WI38 (cell line): ENCODE measurements around the gene VAPA.
"Not testable (repeated sequence)": the region's sequence is repeated elsewhere in the genome, so short reads cannot be mapped to it uniquely, and the experiment has no call there.

Experiments
- H3K4me3 ChIP-seq: 2 replicates; pipeline ENCODE4 v1.5.1; 2011; ENCODE audit warnings: low read depth, mild to moderate bottlenecking, control low read depth, low read length
- CTCF ChIP-seq: IDR thresholded peaks from 2 replicates; pipeline ENCODE4 v1.5.1; 2012; ENCODE audit warnings: low read depth, mild to moderate bottlenecking, control low read depth, low read length

The VAPA gene

GRCh38 chr18:9901377-9901776 is 12.4 kb upstream of the VAPA start:
- TF ChIP-seq CTCF, result no peak
- no peak overlapping the region for H3K4me3 ChIP-seq

- H3K4me3 ChIP-seq, result not testable (repeated sequence)
These were observed 11.6 kb upstream of the VAPA start for GRCh38 chr18:9902264-9902663.

GRCh38 chr18:9902832-9903231 is 11.0 kb upstream of the VAPA start:
- TF ChIP-seq CTCF, result no peak
- H3K4me3 ChIP-seq, result no peak overlapping the region

GRCh38 chr18:9905401-9905922 is 8.4 kb upstream of the VAPA start:
- no peak for TF ChIP-seq CTCF

GRCh38 chr18:9906481-9906880 is 7.3 kb upstream of the VAPA start:
- no peak overlapping the region for H3K4me3 ChIP-seq
- no peak for TF ChIP-seq CTCF

More at GRCh38 chr18:9905401-9905922, 8.4 kb upstream of the VAPA start:
- no peak overlapping the region for H3K4me3 ChIP-seq

- no peak for TF ChIP-seq CTCF
- H3K4me3 ChIP-seq, result no peak overlapping the region
These were observed 5.9 kb upstream of the VAPA start for GRCh38 chr18:9907867-9908266.

- no peak overlapping the region for H3K4me3 ChIP-seq
These were observed 3.7 kb upstream of the VAPA start for GRCh38 chr18:9910071-9910470.

More at GRCh38 chr18:9910071-9910470, 3.7 kb upstream of the VAPA start:
- TF ChIP-seq CTCF, result no peak
